ENCODE measurements around the gene MALSU1. TPM values are rescaled to one million over a fixed set of nuclear protein-coding genes. Genes with fewer than 3 reads are reported as not detected.
A peak's percentile ranks its signal among the peaks of the same experiment; 100 is the strongest.

MALSU1 gene
- total RNA-seq (2014; rRNA removed; shearing (Covaris generic)) = 123 and 135 TPM in 2 replicates

GRCh38 chr7:23298885-23299769, at the start of gene MALSU1:
Gene MALSU1, plus strand, starts transcription at chr7:23299339. Its CDS starts 14 bp downstream, at chr7:23299353.
- peak; percentile 96 for DNase-seq (ENCODE audit: low spot score)

- DNase-seq (ENCODE audit: low spot score) = no peak
Measured at GRCh38 chr7:23249486-23249885, 49.7 kb upstream of the MALSU1 start.

- DNase-seq (ENCODE audit: low spot score) = peak; percentile 86
Measured at GRCh38 chr7:23254051-23254681, 45.0 kb upstream of the MALSU1 start.

- DNase-seq (ENCODE audit: low spot score) = no peak
Measured at GRCh38 chr7:23256731-23257130, 42.4 kb upstream of the MALSU1 start.

- no peak for DNase-seq (ENCODE audit: low spot score)
Measured at GRCh38 chr7:23260371-23260770, 38.8 kb upstream of the MALSU1 start.

GRCh38 chr7:23261843-23262452, 37.2 kb upstream of the MALSU1 start:
- DNase-seq (ENCODE audit: low spot score) = peak; percentile 67

- DNase-seq (ENCODE audit: low spot score) = no peak
Measured at GRCh38 chr7:23264916-23265458, 34.2 kb upstream of the MALSU1 start.

GRCh38 chr7:23266918-23267317, 32.2 kb upstream of the MALSU1 start:
- no peak for DNase-seq (ENCODE audit: low spot score)

GRCh38 chr7:23267357-23267756, 31.8 kb upstream of the MALSU1 start:
- DNase-seq (ENCODE audit: low spot score) = no peak

GRCh38 chr7:23268167-23268566, 31.0 kb upstream of the MALSU1 start:
- no peak for DNase-seq (ENCODE audit: low spot score)

GRCh38 chr7:23268746-23269145, 30.4 kb upstream of the MALSU1 start:
- peak; percentile 77 for DNase-seq (ENCODE audit: low spot score)

GRCh38 chr7:23272275-23272674, 26.9 kb upstream of the MALSU1 start:
- no peak for DNase-seq (ENCODE audit: low spot score)

- DNase-seq (ENCODE audit: low spot score) = peak; percentile 100
Measured at GRCh38 chr7:23273141-23273599, 26.0 kb upstream of the MALSU1 start.

- DNase-seq (ENCODE audit: low spot score) = no peak
Measured at GRCh38 chr7:23275912-23276311, 23.2 kb upstream of the MALSU1 start.

GRCh38 chr7:23276376-23276775, 22.8 kb upstream of the MALSU1 start:
- no peak for DNase-seq (ENCODE audit: low spot score)

GRCh38 chr7:23276947-23277346, 22.2 kb upstream of the MALSU1 start:
- no peak for DNase-seq (ENCODE audit: low spot score)

- peak; percentile 76 for DNase-seq (ENCODE audit: low spot score)
Measured at GRCh38 chr7:23277359-23277989, 21.7 kb upstream of the MALSU1 start.

GRCh38 chr7:23279819-23280525, 19.2 kb upstream of the MALSU1 start:
- no peak for DNase-seq (ENCODE audit: low spot score)

- no peak for DNase-seq (ENCODE audit: low spot score)
Measured at GRCh38 chr7:23283086-23283485, 16.1 kb upstream of the MALSU1 start.

- no peak for DNase-seq (ENCODE audit: low spot score)
Measured at GRCh38 chr7:23284871-23285270, 14.3 kb upstream of the MALSU1 start.

Data from A172 (cell line).